Stomach (tissue), 9 donors: ENCODE results near the gene CAPN10. TPM values are rescaled to one million over a fixed set of nuclear protein-coding genes. Genes with fewer than 3 reads are reported as not detected.
A peak's percentile ranks its signal among the peaks of the same experiment; 100 is the strongest.

Experiments used
- DNase-seq, 2 donors: peaks; one replicate each; pipeline versions ENCODE4 v3.0.0 to v3.0.0-alpha.2; 2013 to 2019
- H3K27ac ChIP-seq, 5 donors: fragments of 200-600 bp in 4 of 5; sonication (generic) in 4 of 5; one replicate each; pipeline ENCODE4 v1.5.1; 2013 to 2019; ENCODE audit warnings: mild to moderate bottlenecking in 1 of 5, moderate library complexity in 1 of 5
- H3K27me3 ChIP-seq, 3 donors: fragments of 200-600 bp; sonication (generic); one replicate each; pipeline ENCODE4 v1.5.1; 2017 to 2019; ENCODE audit warnings: mixed run types in 1 of 3
- H3K36me3 ChIP-seq, 4 donors: fragments of 200-600 bp; sonication (generic); 1 replicate in 3 of 4; 2 replicates in 1 of 4; pipeline ENCODE4 v1.5.1; 2016 to 2019
- H3K4me1 ChIP-seq, 4 donors: fragments of 200-600 bp; sonication (generic); one replicate each; pipeline ENCODE4 v1.5.1; 2016 to 2019
- H3K4me3 ChIP-seq, 4 donors: fragments of 200-600 bp; sonication (generic) in 3 of 4; one replicate each; pipeline ENCODE4 v1.5.1; 2016 to 2019; ENCODE audit warnings: mild to moderate bottlenecking in 1 of 4
- H3K9me3 ChIP-seq, 4 donors: fragments of 200-600 bp; sonication (generic); one replicate each; pipeline ENCODE4 v1.5.1; 2016 to 2019
- EP300 ChIP-seq: sonication (generic); formaldehyde crosslinking; IDR thresholded peaks from one replicate; pipeline ENCODE4 v1.6.1; 2017; ENCODE audit warnings: antibody characterized with exemption
- POLR2A ChIP-seq, 4 donors: fragments of 450-650 bp; IDR thresholded peaks; one replicate each; pipeline ENCODE4 v1.6.1; 2016; ENCODE audit warnings: antibody characterized with exemption in 4 of 4, control low read depth in 2 of 4, mild to moderate bottlenecking in 1 of 4, moderate library complexity in 1 of 4
- POLR2AphosphoS5 ChIP-seq, 3 donors: sonication (generic); formaldehyde crosslinking; IDR thresholded peaks; one replicate each; pipeline ENCODE4 v1.6.1; 2016; ENCODE audit warnings: antibody characterized with exemption in 3 of 3
- WGBS, 5 donors: extraction: QIAGEN DNeasy Blood & Tissue Kit in 3 of 5; methylation state at CpG; one replicate each; pipeline versions ENCODE4 v1.1.5 to v1.1.7; 2013 to 2018; 5-methylcytosine and 5-hydroxymethylcytosine counted together
- intact Hi-C: fragments of 100-400 bp; cut with DNase I; formaldehyde crosslinking; loops from one replicate; pipeline ENCODE4 v1.15.1; 2023; ENCODE audit warnings: low total_unique reads
- polyA plus RNA-seq, 3 donors: library from polyadenylated mRNA; stranded (reverse); fragments of 200-250 nt; gene quantifications; one replicate each; pipeline ENCODE4 v1.2.3, GENCODE V29; 2013
- total RNA-seq, 5 donors: library from RNA; depleted of rRNA; stranded (reverse); fragments of >200 nt; gene quantifications; one replicate each; pipeline versions ENCODE4 v1.1.0 to v1.2.3, GENCODE V29; 2014 to 2016
- TF ChIP-seq, protein P1 (sequence below), 7 experiments: fragments of 450-650 bp in 4 of 7; fragments of 200-600 bp in 3 of 7; sonication (generic) in 3 of 7; IDR thresholded peaks; one replicate each; pipeline ENCODE4 v1.5.1; 2016 to 2019; ENCODE audit warnings: antibody characterized with exemption in 7 of 7, control low read depth in 2 of 7, mild to moderate bottlenecking in 1 of 7
- donor health status: healthy with polysubstance abuse.
- donor health status: Bipolar disorder and iron deficiency.
- donor health status: healthy.

The CAPN10 gene
- total and polyA plus RNA-seq, 8 donors, result 17.7 to 197 (median 36.6) TPM

DNA sequence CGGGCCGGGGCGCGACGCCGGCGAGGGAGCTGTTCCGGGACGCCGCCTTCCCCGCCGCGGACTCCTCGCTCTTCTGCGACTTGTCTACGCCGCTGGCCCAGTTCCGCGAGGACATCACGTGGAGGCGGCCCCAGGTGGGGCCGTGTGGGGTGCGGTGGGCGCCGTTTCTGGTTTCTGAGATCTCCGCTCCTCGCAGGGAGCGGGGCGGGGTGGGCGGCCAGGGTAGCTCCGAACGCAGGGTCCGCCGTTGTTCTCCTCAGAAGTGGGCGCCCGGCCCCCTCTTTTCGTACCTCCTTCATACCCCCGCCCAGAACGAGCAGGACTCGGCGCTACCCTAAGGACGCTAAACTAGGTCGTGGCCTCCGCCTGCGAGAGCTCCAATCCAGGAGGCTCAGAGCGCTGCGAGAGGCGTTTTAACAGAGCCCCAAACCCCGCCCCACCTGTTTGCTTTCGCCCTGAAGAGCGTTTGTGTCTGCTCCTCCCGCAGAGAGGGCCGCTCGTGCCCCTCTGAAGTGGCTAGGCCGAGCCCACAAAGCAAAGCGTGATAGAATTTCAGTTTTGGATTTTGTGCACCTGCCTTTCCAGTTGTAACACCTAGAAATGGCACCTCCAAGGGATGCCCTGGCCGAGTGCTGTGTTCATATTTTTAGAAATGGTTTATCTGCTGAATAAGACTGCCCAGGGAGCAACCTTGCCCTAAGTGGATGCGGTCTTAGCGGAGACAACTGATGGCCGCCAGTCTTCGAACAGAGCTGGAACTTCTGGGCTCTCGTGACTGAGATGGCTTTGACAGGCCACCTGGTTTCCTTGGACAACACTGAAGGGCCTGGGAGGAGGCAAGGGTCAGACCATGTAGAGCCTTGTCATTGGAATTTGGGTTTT is 626 bp downstream of the CAPN10 start:
- TF ChIP-seq, protein P1, sequence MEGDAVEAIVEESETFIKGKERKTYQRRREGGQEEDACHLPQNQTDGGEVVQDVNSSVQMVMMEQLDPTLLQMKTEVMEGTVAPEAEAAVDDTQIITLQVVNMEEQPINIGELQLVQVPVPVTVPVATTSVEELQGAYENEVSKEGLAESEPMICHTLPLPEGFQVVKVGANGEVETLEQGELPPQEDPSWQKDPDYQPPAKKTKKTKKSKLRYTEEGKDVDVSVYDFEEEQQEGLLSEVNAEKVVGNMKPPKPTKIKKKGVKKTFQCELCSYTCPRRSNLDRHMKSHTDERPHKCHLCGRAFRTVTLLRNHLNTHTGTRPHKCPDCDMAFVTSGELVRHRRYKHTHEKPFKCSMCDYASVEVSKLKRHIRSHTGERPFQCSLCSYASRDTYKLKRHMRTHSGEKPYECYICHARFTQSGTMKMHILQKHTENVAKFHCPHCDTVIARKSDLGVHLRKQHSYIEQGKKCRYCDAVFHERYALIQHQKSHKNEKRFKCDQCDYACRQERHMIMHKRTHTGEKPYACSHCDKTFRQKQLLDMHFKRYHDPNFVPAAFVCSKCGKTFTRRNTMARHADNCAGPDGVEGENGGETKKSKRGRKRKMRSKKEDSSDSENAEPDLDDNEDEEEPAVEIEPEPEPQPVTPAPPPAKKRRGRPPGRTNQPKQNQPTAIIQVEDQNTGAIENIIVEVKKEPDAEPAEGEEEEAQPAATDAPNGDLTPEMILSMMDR (IDR thresholded peaks at IDR 0.05), result no peak
- TF ChIP-seq POLR2A (IDR thresholded peaks at IDR 0.05), result no peak
- no peak for TF ChIP-seq EP300
- TF ChIP-seq POLR2AphosphoS5 (IDR thresholded peaks at IDR 0.05), result no peak
- DNase-seq, result peak; percentile 51 to 66
- WGBS, 5 donors, result 2 to 9% (median 3%) methylated on average over 18 to 62 of the region's 62 CpGs
- H3K4me3 ChIP-seq, result peak overlapping the region; percentile 75 to 91 (median 80)
- peaks cover 39 to 62% (median 52%) of the 10 kb centered on the region in 4 donors for H3K4me1 ChIP-seq
- intact Hi-C loops, result no loop called here
- no peaks in the 10 kb centered on the region for H3K9me3 ChIP-seq
- no peaks in the 10 kb centered on the region for H3K27me3 ChIP-seq
- H3K36me3 ChIP-seq, result peaks cover 5 to 31% (median 30%) of the 10 kb centered on the region in 4 donors
- peak overlapping the region; percentile 71 to 98 (median 93) for H3K27ac ChIP-seq

DNA sequence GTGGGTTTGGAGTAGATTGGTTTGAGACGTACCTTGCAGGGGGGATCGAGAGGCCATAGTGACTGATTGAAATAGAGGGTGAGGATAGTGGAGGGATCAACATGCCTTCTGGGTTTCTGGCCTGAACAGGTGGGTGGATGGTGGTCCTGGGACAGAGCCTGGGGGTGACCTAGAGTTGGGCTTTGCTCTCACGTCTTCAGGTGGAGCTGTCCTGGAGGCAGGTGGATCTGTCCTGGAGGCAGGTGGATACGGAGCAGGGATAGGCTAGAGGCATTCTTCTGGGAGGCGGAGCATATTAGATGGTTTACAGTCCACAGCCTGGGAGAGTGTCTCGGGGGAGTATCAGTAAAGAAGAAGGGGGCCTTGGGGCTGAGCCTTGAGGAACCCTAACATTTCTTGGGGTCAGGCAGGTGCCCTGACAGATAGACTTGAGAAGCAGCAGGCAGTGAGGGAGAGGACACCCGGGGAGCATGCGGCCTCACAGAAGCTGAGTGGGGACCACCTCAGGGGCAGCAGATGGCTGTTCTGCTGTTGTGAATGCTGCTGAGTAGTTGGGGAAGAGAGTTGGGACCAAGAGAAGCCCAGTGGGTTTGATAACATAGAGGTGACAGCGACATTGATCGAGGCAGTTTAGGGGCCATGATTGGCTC is 1.6 kb downstream of the CAPN10 start:
- Histone ChIP-seq H3K27ac (no peak overlapping the region), H3K36me3 (peaks cover 5 to 41% (median 39%) of the 10 kb centered on the region in 4 donors)
- 75 to 82% (median 81%) methylated on average over 10 of the region's 10 CpGs for WGBS, 5 donors

DNA sequence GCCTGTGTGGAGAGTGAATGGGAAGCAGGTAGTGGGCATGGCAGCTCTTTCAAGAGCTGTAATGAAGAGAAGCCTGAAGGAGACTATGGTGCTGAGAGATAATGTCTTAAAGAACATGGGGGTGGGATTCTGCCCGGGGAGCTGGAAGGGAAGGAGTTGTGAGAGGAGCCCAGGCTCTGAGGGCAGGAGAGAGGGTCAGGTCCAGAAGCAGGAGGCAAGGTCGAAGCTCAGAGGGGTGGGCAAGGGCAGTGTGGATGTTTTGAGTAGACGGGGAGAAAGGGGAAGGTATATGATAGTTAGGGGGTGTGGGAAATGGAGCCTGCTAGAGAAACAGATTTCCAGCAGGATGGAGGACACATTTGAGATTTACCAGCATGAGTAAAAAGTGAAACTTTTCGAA is 2.1 kb downstream of the CAPN10 start:
- H3K27ac ChIP-seq, result no peak overlapping the region
- H3K4me3 ChIP-seq, result no peak overlapping the region
- H3K4me1 ChIP-seq, result peaks cover 39 to 61% (median 52%) of the 10 kb centered on the region in 4 donors
- intact Hi-C loops, result no loop called here
- H3K9me3 ChIP-seq, result no peaks in the 10 kb centered on the region
- no peak for DNase-seq
- TF ChIP-seq EP300, result no peak
- no peak for TF ChIP-seq POLR2A (IDR thresholded peaks at IDR 0.05)
- TF ChIP-seq, protein P1 (IDR thresholded peaks at IDR 0.05), result no peak
- TF ChIP-seq POLR2AphosphoS5 (IDR thresholded peaks at IDR 0.05), result no peak
- no peaks in the 10 kb centered on the region for H3K27me3 ChIP-seq
- peaks cover 5 to 45% (median 45%) of the 10 kb centered on the region in 4 donors for H3K36me3 ChIP-seq
- WGBS, 5 donors, result 72 to 86% (median 81%) methylated on average over 4 of the region's 4 CpGs

More for the DNA sequence above, 1.6 kb downstream of the CAPN10 start:
- H3K9me3 ChIP-seq, result no peaks in the 10 kb centered on the region
- intact Hi-C loops, result no loop called here
- TF ChIP-seq POLR2A (IDR thresholded peaks at IDR 0.05) (no peak), EP300 (no peak), POLR2AphosphoS5 (IDR thresholded peaks at IDR 0.05) (no peak)
- TF ChIP-seq, protein P1 (IDR thresholded peaks at IDR 0.05), result no peak
- H3K4me3 ChIP-seq, result peak overlapping the region; percentile 75 to 91 (median 80)
- H3K4me1 ChIP-seq, result peaks cover 39 to 59% (median 53%) of the 10 kb centered on the region in 4 donors
- no peaks in the 10 kb centered on the region for H3K27me3 ChIP-seq
- DNase-seq, result no peak

DNA sequence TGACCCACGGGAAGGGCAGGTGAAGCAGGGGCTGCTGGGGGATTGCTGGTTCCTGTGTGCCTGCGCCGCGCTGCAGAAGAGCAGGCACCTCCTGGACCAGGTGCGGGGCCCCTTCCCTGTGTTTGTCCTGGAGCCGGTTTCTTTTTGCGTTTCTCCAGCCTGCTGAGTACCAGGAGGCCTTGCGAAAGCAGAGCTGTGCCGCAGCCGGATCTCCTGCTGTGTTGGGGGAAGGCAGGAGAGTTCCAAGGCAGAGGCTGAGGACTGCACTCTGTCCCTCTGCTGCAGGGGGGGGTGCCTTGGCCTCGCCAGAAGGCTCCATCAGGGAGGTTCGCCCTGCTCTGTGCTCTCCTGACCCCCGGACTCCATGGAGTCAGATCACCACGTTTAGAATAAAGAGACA is 2.8 kb downstream of the CAPN10 start:
- intact Hi-C loops, result no loop called here
- H3K27me3 ChIP-seq, result no peaks in the 10 kb centered on the region
- DNase-seq, result peak; percentile 42 to 52
- H3K4me3 ChIP-seq, result no peak overlapping the region
- peaks cover 6 to 52% (median 51%) of the 10 kb centered on the region in 4 donors for H3K36me3 ChIP-seq
- peaks cover 36 to 60% (median 48%) of the 10 kb centered on the region in 4 donors for H3K4me1 ChIP-seq
- no peak for TF ChIP-seq POLR2A (IDR thresholded peaks at IDR 0.05)
- TF ChIP-seq EP300, result no peak
- TF ChIP-seq POLR2AphosphoS5 (IDR thresholded peaks at IDR 0.05), result no peak
- TF ChIP-seq, protein P1 (IDR thresholded peaks at IDR 0.05), result no peak
- H3K9me3 ChIP-seq, result no peaks in the 10 kb centered on the region
- 49 to 76% (median 72%) methylated on average over 10 to 14 of the region's 14 CpGs for WGBS, 5 donors
- H3K27ac ChIP-seq, result peak overlapping the region in 4 of 5 donors; percentile 2 to 41 (median 26)
